ENCODE measurements around the gene HINT3.
A peak's percentile ranks its signal among the peaks of the same experiment; 100 is the strongest.
"Not testable (repeated sequence)": the region's sequence is repeated elsewhere in the genome, so short reads cannot be mapped to it uniquely, and the experiment has no call there.

The HINT3 gene

DNA sequence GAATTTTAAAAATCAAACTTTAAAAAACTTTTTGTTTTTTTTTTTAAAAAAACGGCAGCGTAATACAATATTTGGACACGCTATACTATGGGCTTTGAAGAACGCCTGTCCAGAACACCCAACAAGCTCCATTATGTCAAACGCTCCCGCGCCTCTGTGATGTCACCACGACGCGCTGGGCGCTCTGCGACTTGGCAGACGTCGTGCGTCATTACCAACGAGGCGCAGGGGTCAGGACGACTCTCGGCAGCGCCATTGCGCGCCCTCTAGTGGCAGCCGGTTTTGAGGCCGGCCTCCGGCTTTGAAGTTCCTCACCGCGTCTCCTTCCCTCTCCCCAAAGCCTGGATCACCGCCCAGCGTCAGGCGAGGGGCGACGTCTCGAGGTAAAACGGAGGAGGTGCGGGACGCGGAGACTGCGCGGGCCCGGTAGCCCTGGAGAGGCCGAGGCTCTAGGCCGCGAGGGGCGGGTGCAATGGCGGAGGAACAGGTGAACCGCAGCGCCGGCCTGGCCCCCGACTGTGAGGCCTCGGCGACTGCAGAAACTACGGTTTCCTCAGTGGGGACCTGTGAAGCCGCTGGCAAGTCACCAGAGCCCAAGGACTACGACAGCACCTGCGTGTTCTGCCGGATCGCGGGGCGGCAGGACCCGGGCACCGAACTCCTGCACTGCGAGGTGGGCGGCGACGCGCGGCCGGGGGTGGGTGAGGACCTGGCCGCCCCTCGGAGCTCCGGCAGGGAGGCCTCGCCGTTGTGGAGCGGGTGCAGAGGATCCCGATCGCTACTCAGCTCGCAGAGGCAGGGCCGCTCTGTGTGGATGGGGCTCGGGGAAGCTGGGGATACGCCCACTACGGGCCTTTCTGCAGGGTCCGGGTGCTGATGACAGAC lies at the start of gene HINT3:
Gene HINT3 (plus strand): TSS at position 265 of the 885 bp plus-strand sequence. CDS start 208 bp downstream, at position 473.
- peak; percentile 97 for DNase-seq

DNA sequence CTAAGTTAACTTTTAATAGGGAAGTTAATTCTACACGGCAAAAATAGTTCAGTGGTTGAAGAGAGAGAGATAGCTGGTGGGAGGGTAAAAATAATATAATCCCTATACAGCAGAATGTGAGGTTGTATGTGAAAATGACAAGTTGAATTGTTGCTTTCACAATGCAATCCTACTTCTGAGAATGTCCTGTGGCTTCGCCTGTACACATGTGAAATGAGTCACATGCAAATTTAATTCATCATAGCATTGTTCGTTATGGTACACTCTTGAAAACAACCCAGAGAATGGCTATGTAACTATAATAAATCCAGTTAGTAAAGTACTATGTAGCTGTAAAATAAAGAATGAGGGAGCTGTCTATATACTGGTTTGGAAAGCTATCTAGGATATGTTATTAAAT lies 46.0 kb upstream of the HINT3 start:
- peak; percentile 49 for DNase-seq

DNA sequence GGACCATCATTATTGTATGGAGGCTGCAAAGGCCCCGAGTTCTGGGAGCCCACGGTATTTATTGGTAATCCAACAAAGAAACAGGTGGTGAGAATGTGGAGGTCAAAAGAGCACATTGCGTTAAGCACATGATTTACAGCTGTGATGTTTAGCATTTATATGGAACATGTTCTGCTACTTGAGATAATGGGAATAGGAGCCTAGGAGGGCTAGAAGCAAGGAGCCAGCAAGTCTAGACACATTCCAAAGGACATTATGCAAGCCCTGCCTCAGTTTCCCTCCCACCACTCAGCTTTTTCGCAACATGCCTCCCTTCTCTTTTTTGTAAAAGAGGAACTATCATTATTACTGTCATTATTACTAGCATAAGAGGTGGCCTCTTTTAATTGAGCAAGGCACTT lies 45.5 kb upstream of the HINT3 start:
- not testable (repeated sequence) for DNase-seq

DNA sequence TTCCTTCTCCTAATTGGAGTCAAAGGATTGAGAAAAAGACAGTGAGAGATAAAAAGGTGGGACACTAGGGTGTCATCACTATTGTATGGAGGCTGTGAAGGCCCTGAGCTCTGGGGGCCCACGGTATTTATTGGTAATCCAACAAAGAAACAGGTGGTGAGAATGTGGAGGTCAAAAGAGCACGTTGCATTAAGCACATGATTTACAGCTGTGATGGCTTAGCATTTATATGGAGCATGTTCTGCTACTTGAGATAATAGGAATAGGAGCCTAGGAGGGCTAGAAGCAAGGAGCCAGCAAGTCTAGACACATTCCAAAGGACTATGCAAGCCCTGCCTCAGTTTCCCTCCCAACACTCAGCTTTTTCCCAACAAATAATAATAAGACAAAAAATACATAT lies 44.1 kb upstream of the HINT3 start:
- DNase-seq, result not testable (repeated sequence)

DNA sequence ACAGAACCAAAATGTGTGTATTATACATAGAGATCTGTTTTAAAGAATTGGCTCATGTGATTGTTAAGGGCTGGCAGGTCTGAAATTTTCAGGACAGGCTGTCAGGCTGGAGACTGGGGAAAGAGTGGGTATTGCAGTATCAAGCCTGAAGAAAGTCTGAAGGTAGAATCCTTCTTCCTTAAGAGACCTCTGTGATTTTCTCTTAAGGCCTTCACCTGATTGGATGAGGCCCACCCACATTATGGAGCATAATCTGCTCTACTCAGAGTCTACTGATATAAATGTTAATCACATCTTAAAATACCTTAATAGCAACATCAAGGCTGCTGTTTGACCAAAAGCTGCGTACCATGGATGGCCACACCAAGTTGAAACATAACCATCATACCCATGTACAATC lies 43.4 kb upstream of the HINT3 start:
- no peak for DNase-seq

DNA sequence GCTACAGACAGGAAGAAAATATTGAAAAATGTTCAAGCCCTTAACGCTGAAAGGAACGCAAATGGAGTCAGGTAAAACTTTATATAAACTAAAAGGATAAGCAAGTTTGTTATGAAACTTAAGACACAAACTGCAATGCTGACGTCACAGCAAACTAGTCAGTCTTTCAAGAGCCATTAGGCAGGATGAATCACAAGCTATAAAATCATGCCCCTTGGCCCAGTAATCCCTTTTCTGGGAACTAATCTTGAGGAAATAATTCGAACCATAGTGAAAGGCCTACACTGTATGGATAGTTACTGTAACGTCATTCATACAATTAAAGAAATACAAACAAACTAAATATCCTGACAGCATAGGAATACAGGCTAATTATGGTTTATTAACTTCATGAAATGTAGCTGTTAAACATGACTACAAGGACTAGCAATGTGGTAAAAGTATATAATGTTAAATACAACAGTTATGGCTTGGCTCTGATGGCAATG lies 42.7 kb upstream of the HINT3 start:
- peak; percentile 95 for DNase-seq

DNA sequence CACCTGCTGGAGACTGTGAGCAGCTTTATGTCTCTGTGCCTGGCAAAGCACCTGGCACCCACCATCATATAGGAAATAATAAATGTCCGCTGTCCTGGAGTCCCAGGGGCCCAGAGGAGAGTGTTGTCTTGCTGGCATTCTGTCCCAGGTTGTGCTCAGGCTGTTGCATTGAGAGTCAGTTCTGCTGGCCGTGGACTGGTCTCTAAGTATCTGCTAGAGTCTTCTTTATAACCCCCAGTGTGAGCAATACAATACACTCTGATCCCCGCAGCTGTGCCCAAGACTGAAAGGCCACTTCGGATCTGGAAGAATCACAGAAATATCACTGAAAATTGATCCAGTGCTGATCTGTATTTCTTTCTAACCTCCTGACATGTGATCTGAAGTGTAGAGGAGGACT lies 38.3 kb upstream of the HINT3 start:
- DNase-seq, result no peak

DNA sequence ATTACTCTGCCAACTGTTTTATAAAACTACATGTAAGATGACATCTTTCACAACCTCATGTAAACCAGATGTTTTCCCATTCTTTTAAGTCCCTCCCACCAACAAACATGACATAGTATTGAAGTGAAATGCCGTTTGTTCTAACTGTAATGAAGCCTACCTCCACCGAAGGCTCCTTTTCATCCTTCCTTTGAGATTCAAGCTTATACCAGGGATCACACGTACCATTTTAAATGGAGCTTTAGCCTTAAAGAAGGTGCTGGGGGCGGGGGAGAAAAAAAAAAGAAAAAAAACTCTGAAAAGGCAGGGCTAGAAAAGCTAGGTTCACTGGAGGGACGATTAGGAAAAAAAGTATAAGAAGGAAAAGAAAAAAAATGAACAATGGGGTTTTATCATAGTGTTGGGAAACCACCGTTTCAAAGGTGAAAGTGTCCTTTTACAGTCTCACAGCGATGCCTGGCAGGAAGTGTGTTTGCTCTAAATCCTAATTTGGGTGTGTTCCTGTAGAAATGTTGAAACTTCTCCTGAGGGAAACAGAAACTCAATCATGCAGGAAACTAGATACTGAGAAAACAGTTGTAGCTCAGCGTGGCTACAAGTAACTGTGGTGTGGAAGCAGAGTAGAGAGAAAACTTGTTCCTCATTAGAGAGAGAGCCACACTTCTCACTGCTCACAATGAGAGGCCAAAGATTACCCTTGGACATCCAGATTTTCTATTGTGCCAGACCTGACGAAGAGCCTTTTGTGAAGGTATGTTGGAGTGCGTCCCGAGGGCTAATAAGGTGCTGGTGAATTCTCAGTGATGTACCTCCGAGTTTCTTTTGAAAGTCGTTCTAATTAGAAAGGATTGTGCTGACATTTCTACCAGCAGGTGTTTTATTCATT lies 37.6 kb upstream of the HINT3 start:
- DNase-seq, result peak; percentile 84

DNA sequence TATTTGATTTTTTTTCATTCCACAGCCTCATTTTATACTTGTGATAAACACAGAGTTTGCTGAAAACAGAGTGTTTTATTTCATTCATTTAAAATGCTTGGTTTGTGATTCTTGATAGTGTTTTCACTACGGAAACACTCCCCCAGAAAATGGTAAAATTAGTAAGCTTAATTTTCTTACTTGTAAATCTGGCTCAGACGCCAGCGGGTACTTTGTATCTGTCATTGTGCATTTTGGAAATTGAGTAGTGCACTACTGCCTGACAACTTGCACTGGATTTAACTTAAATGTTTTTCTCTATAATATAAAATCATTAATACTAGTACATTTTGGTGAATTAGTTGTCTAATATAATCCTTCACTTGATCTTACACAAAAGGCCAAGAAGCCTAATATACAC lies 37.0 kb upstream of the HINT3 start:
- no peak for DNase-seq

DNA sequence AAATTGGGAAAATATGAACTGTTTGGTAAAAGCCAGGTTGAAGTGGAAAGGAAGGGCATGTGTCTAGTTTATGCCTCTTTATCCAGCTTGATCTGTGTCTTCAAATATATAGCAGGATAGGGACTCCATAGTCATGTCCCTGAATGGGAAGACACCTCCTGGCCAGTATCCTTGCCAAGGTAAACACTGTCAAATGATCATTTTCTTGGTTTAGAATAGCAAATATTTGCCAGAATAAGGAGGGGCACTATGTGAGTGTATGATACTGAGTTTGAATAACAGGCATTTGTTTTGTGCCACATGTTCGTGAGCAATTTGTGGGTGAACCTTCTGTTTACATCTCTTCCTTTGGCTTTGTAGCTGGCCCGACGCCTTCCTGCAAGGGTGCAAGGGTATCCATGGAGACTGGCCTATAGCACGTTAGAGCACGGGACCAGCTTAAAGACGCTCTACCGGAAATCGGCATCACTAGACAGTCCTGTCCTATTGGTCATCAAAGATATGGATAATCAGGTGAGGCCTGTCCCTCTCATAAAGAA lies 34.2 kb upstream of the HINT3 start:
- DNase-seq, result no peak

DNA sequence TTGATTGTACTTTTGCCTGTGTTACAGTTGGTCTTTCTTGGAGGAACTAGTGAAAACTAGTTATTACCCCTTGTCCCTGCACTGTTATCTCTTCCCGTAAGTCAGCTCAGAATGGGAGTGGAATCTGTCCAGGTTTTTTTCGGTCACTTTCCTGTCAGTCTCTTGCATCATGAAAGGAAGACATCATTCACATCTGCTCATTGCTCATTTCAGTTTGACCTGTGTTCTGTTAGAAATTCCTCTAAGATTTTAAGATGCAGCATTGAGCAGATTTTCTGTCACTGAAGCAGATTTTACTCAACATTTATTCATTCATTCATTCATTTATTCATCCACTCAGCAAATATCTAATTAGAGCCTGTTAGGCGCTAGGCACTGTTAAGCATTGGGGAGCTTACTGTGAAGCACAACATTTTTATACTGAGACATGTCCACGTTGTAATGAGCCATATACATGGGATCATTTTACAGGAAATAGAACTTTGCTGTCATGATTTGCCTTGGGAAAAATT lies 33.1 kb upstream of the HINT3 start:
- no peak for DNase-seq

DNA sequence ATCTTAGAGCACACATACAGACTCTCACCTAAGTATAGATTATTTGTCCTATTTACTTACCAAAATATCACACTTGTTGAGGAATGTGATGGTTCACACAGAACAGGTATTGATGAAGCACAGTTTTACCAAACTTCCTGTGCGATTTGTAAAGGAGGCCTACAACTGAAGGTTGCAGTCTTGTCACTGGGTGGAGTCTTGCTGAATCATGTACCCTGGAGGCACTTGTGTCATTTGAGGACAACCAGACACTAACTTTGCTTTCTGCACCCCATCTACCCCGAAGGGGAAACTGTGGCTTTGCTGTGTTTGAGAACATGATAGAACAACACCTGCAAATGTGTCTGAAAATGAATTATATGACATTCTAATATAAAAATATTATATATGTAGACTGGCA lies 32.4 kb upstream of the HINT3 start:
- DNase-seq, result peak; percentile 67

DNA sequence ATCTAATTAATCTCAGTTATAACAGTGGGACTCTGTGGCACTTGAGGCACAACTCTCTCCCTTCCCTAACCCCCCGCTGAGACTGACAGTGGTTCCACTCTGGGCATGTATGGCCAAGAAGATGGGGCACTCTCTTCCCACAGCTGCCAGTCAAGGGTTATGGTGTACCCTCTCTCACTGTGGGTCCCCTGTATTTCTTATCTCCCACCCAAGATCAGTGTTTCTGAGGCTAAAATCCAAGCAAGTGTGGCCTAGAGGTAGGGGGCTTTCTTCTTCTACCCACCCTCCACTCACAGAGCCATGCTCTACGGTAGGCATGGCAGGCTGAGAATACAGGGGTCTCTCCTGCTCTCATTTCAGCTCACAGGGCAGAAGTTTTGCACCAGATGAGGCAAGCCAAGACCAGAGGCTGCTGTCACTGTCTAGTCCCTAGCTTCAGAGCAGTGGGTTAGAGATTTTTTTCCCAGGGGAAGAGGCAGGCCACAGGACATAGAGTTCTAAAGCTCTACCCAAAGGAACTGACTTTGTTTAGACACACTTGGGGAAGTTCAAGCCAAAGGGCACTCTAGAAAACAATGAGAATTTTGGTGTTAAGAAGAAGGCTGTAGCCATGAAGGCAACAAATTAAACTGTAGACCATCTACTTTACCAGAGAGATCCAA lies 31.7 kb upstream of the HINT3 start:
- no peak for DNase-seq

DNA sequence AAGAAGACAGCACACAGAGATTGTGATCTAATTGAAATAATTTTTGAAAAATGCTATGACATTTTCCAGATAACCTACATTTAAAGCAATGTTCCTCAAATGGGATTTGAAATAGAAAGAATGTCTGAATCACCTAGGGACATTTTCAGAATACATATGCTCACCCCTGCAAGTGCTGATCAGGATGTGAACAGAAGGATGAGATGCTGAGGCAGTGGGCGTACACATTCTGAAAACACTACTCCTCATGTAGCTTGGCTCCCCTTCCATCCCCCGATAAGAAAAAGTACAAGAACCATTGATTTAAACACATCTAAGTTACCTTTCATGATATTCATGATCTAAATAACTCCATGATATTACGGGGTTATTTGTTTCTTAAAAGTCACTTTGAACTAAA lies 29.9 kb upstream of the HINT3 start:
- DNase-seq, result no peak

DNA sequence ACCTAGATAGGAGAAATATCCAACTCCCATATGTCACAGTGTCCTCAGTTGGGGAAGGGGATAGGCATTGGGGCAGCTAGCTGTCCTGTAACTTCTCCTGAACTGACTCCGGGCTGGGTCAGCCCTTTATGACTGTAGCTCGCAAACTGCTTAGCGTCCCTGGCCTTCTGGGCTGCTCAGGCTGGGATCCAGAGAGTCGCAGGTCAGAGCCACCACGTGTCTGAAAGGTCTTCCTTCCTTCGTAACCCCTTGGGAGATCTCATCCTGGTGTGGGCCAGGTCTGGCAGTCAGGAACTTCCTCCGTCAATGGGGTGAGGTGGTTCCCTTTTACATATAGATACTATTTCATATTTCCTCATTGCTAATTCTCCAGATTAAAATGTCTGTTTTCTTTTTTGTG lies 28.8 kb upstream of the HINT3 start:
- DNase-seq, result no peak

DNA sequence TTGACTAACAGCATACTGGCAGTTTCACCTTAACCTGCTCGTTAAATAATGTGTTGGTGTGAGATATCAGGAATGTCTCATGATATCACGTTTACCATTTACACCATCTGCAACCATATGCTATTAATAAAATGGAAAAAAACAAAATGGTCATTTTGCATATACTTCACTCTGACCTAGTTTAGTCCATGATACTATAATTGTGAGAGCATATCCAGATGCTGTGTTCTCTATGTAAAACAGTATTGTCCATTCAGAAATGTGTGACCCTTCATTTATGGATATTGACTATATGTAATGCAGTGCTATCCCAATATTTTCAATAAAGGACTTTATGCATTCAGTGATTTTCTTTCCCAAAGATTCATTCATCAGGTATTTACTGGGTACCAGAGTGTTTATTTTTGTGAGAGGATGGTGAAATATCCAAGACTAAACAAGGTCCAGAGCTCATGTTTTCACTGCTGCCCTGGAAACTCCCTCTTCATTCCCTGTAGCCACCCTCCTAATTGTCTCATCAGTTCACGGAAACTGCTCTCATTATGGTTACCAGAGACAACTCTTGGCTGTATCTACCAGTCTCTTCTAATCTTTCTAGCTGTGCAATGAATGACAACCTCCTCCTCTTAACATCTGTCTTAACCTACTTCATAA lies 25.7 kb upstream of the HINT3 start:
- DNase-seq, result peak; percentile 49

DNA sequence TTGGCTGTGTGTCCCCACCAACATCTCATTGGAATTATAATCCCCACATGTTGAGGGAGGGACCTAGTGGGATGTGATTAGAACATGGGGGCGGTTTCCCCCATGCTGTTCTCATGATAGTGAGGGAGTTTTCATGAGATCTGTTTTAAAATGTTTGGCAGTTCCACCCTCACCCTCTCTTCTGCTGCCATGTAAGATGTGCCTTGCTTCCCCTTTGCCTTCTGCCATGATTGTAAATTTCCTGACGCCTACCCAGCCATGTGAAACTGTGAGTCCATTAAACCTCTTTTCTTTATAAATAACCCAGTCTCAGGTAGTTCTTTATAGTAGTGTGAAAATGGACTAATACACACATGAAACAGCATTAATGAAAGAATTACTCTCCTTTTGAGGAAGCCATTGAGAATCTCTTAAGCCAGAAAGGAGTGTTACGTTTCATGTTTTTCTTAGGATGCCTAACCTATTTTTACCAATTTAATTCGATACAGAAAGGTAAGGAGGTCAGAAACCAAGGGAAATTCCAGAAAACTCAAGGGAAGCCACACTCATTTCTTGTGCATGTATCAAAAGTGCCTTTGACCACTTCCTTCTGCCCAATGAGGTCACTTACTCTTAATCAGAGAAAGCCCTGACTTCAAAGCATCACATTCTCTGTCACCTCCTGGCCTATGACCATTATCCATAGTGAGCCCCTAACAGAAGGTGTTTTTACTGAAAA lies 24.7 kb upstream of the HINT3 start:
- DNase-seq, result peak; percentile 52

DNA sequence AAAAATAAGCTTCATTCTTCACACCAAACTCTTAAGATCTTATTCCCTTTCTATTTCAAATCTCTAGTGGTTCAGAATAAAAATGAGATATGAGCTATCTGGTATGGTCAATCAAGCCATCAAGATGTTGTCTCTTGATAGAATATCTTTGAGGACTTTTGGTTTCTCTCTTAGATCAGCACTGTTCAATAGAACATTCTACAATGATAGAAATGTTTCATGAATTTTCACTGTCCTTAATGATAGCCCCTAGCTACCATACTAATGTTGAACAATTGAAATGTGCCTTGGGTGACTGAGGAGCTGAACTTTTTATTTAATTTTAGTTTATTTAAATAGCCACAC lies 24.1 kb upstream of the HINT3 start:
- no peak for DNase-seq

DNA sequence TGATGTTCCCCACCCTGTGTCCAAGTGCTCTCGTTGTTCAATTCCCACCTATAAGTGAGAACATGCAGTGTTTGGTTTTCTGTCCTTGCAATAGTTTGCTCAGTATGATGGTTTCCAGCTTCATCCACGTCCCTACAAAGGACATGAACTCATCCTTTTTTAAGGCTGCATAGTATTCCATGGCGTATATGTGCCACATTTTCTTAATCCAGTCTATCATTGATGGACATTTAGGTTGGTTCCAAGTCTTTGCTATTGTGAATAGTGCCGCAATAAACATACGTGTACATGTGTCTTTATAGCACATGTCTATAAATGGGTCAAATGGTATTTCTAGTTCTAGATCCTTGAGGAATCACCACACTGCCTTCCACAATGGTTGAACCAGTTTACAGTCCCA lies 21.1 kb upstream of the HINT3 start:
- DNase-seq, result not testable (repeated sequence)

DNA sequence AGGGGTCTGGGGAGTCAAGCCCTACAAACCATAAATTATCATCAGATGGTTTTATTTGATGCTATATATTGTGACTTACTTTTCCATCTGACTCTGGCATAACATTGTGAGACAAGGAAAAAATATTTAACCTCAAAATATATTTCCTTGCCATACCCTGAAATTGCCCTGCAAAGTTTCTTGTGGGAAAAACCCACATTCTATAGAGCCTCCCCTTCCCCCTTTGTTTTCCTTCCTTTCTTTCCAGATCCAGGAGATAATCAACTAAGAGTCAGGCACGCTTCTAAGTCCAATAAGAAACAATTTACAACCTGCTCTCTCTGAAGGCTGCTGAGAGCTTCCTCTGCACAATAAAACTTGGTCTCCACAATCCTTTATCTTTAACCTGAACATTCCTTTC lies 17.5 kb upstream of the HINT3 start:
- no peak for DNase-seq

DNA sequence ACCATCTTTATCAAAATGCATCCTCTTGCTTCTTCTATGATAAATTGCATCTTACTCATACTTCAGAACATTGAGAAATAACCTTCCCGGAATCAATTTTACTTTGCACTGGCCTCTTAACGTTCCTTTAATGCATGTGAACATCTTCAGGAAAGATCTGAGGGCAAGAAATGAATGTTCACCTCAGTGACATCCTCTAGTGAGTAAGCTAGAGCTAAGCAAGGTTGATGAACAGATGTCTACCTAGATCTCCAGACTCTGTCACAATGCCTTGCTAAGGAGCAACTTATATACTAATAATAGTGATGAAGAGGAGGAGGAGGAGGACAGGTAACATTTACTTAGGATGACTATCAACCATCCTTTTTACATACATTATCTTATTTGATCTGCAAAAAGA lies 16.8 kb upstream of the HINT3 start:
- DNase-seq, result no peak

All from EL (cell line).